PC-3 (cell line): Measurements from ENCODE around the gene TTC33. TPM values are rescaled to one million over a fixed set of nuclear protein-coding genes. Genes with fewer than 3 reads are reported as not detected.

Source experiments
- ATAC-seq: fragments of 200-7000 bp; cut with Tn5 transposase; 2 replicates; pipeline ENCODE4 v1.9.1; 2020; ENCODE audit warnings: mild to moderate bottlenecking, moderate library complexity
- BruUV-seq: library from RNA; stranded (reverse); fragments of 400-500 nt; replicated peaks from 2 replicates; lab custom pipeline; 2021; lab: Mats Ljungman, UMichigan
- CTCF ChIA-PET: fragments of 300-600 bp; sonication (Branson Sonifier 250); formaldehyde crosslinking; loops from one replicate; lab custom pipeline; 2022; ENCODE audit warnings: antibody characterized with exemption; lab: Charles Lee
- POLR2A ChIA-PET: fragments of 300-600 bp; sonication (Branson Sonifier 250); formaldehyde crosslinking; loops from one replicate; lab custom pipeline; 2022; ENCODE audit warnings: antibody characterized with exemption; ENCODE audit not compliant: unreplicated experiment; lab: Charles Lee
- DNase-seq: peaks from one replicate; pipeline ENCODE4 v3.0.0-alpha.2; 2015
- H2AFZ ChIP-seq: fragments of 300-600 bp; sonication (generic); 2 replicates; pipeline ENCODE4 v1.6.0; 2016; ENCODE audit warnings: antibody characterized with exemption, low read length
- H3F3A ChIP-seq: fragments of 300-600 bp; sonication (generic); one replicate; pipeline ENCODE4 v1.6.0; 2017; ENCODE audit warnings: antibody characterized with exemption, low read length, control low read depth, mild to moderate bottlenecking; ENCODE audit not compliant: unreplicated experiment
- H3K27ac ChIP-seq: fragments of 300-600 bp; sonication (generic); 2 replicates; pipeline ENCODE4 v1.5.1; 2016; ENCODE audit warnings: mild to moderate bottlenecking, low read length
- H3K27me3 ChIP-seq: fragments of 300-600 bp; sonication (generic); 2 replicates; pipeline ENCODE4 v1.6.1; 2016; ENCODE audit warnings: low read length, mixed read lengths
- H3K36me3 ChIP-seq: fragments of 300-600 bp; sonication (generic); 2 replicates; pipeline ENCODE4 v1.6.1; 2016; ENCODE audit warnings: low read depth, mixed run types, low read length, mixed read lengths
- H3K4me1 ChIP-seq: fragments of 300-600 bp; sonication (generic); 2 replicates; pipeline ENCODE4 v1.5.1; 2016; ENCODE audit warnings: low read length; ENCODE audit not compliant: insufficient read depth
- H3K4me2 ChIP-seq: fragments of 300-600 bp; sonication (generic); 2 replicates; pipeline ENCODE4 v1.6.0; 2016; ENCODE audit warnings: low read length
- H3K4me3 ChIP-seq: fragments of 300-600 bp; sonication (generic); 2 replicates; pipeline ENCODE4 v1.5.1; 2016; ENCODE audit warnings: mild to moderate bottlenecking, low read length, mixed read lengths
- H3K79me2 ChIP-seq: fragments of 300-600 bp; sonication (generic); 2 replicates; pipeline ENCODE4 v1.6.1; 2017; ENCODE audit warnings: low read length, mixed read lengths
- H3K9ac ChIP-seq: fragments of 300-600 bp; sonication (generic); 2 replicates; pipeline ENCODE4 v1.6.0; 2016; ENCODE audit warnings: mild to moderate bottlenecking, low read length
- H3K9me2 ChIP-seq: fragments of 300-600 bp; sonication (generic); replicated peaks from 2 replicates; pipeline ENCODE4 v1.6.1; 2016; ENCODE audit warnings: mixed run types, low read length, mixed read lengths
- H3K9me3 ChIP-seq: fragments of 300-600 bp; sonication (generic); 2 replicates; pipeline ENCODE4 v1.6.1; 2016; ENCODE audit warnings: low read length, mixed read lengths
- H4K20me1 ChIP-seq: fragments of 300-600 bp; sonication (generic); 2 replicates; pipeline ENCODE4 v1.6.1; 2016; ENCODE audit warnings: low read length, mixed read lengths
- CTCF ChIP-seq: fragments of 300-600 bp; sonication (generic); conservative IDR thresholded peaks from 2 replicates; pipeline ENCODE4 v1.5.1; 2017; ENCODE audit warnings: antibody characterized with exemption, low read depth, mild to moderate bottlenecking, low read length
- EZH2 ChIP-seq: fragments of 300-600 bp; sonication (generic); IDR thresholded peaks from one replicate; pipeline ENCODE4 v1.6.1; 2017; ENCODE audit warnings: antibody characterized with exemption, mild to moderate bottlenecking, low read length; ENCODE audit not compliant: unreplicated experiment
- EZH2phosphoT487 ChIP-seq: fragments of 300-600 bp; sonication (generic); IDR thresholded peaks from 2 replicates; pipeline ENCODE4 v1.6.1; 2018; ENCODE audit warnings: mild to moderate bottlenecking, antibody characterized with exemption, low read length, borderline replicate concordance
- intact Hi-C: fragments of 100-400 bp; cut with micrococcal nuclease; formaldehyde crosslinking; loops from 2 replicates; pipeline ENCODE4 v1.9.0; 2023
- total RNA-seq: library from RNA; depleted of rRNA; stranded (reverse); fragments of >200 nt; gene quantifications from 2 replicates; pipeline ENCODE4 v1.2.3, GENCODE V29; 2014

TTC33 gene
- total RNA-seq, 1 experiment from 2014 or later: 9.0 TPM

GRCh38 chr5:40555886-40556285 lies 199.9 kb downstream of the TTC33 start:
- no peak overlapping the region for H3K9ac ChIP-seq
- no peaks in the 10 kb centered on the region for H3K9me3 ChIP-seq
- intact Hi-C loops: no loop called here
- no peak overlapping the region for H3K4me3 ChIP-seq
- CTCF ChIA-PET: interaction anchor here (0.6 kb wide), 1 partner anchor 178 kb away, joined by 5 read pairs; no protein-coding TSS in a partner anchor
- peaks cover 34% of the 10 kb centered on the region for H3K4me1 ChIP-seq
- H3K4me2 ChIP-seq: no peak overlapping the region
- DNase-seq: no peak
- no peaks in the 10 kb centered on the region for H4K20me1 ChIP-seq
- TF ChIP-seq EZH2 (no peak), CTCF (no peak)
- H3K9me2 ChIP-seq: no peaks in the 10 kb centered on the region
- H3K36me3 ChIP-seq: no peaks in the 10 kb centered on the region
- no peak overlapping the region for H3K27ac ChIP-seq
- BruUV-seq: no TSS peak
- no peaks in the 10 kb centered on the region for H3K79me2 ChIP-seq
- H3K27me3 ChIP-seq: no peaks in the 10 kb centered on the region
- no peaks in the 10 kb centered on the region for H3F3A ChIP-seq
- no peak for ATAC-seq
- POLR2A ChIA-PET: no interaction called here
- no peak overlapping the region for H2AFZ ChIP-seq

GRCh38 chr5:40554813-40555212 lies 200.9 kb downstream of the TTC33 start:
- no peak for TF ChIP-seq CTCF
- no peak for TF ChIP-seq EZH2phosphoT487
- TF ChIP-seq EZH2: no peak
- ChIA-PET POLR2A (no interaction called here), CTCF (no interaction called here)
- no peak for ATAC-seq
- no peak overlapping the region for H3K4me2 ChIP-seq
- no peak overlapping the region for H3K9ac ChIP-seq
- H3K27me3 ChIP-seq: no peaks in the 10 kb centered on the region
- H3K4me1 ChIP-seq: peaks cover 41% of the 10 kb centered on the region
- H4K20me1 ChIP-seq: no peaks in the 10 kb centered on the region
- H3K36me3 ChIP-seq: no peaks in the 10 kb centered on the region
- H3F3A ChIP-seq: no peaks in the 10 kb centered on the region
- no peaks in the 10 kb centered on the region for H3K9me3 ChIP-seq
- intact Hi-C loops: loop anchor here (5.0 kb wide), 2 partner anchors 38 to 173 kb away; no protein-coding TSS in a partner anchor
- no peak overlapping the region for H2AFZ ChIP-seq
- H3K4me3 ChIP-seq: no peak overlapping the region
- no TSS peak for BruUV-seq
- no peak overlapping the region for H3K27ac ChIP-seq
- no peaks in the 10 kb centered on the region for H3K79me2 ChIP-seq
- DNase-seq: peak; percentile 40
- no peaks in the 10 kb centered on the region for H3K9me2 ChIP-seq

- H3K36me3 ChIP-seq: no peaks in the 10 kb centered on the region
- TF ChIP-seq CTCF (no peak), EZH2phosphoT487 (no peak), EZH2 (no peak)
- H3K9me3 ChIP-seq: no peaks in the 10 kb centered on the region
- H3K9me2 ChIP-seq: no peaks in the 10 kb centered on the region
- intact Hi-C loops: loop anchor here (5.0 kb wide), 2 partner anchors 37 to 172 kb away; no protein-coding TSS in a partner anchor
- no peak for DNase-seq
- ChIA-PET CTCF (no interaction called here), POLR2A (no interaction called here)
- H3K4me2 ChIP-seq: no peak overlapping the region
- H3K27ac ChIP-seq: no peak overlapping the region
- peaks cover 41% of the 10 kb centered on the region for H3K4me1 ChIP-seq
- no peaks in the 10 kb centered on the region for H3K79me2 ChIP-seq
- ATAC-seq: no peak
- BruUV-seq: no TSS peak
- H3F3A ChIP-seq: no peaks in the 10 kb centered on the region
- H2AFZ ChIP-seq: no peak overlapping the region
- no peak overlapping the region for H3K4me3 ChIP-seq
- H3K27me3 ChIP-seq: no peaks in the 10 kb centered on the region
- no peak overlapping the region for H3K9ac ChIP-seq
- no peaks in the 10 kb centered on the region for H4K20me1 ChIP-seq
Measured at GRCh38 chr5:40554054-40554453, 201.7 kb downstream of the TTC33 start.
